Testis (tissue), 3 donors: Measurements from ENCODE around the gene KIFC3. TPM values are rescaled to one million over a fixed set of nuclear protein-coding genes. Genes with fewer than 3 reads are reported as not detected.

Experiments used
- DNase-seq: peaks from one replicate; pipeline ENCODE4 v3.0.0-alpha.2; 2019
- H3K27ac ChIP-seq, 2 donors: fragments of 200-600 bp; sonication (generic); one replicate each; pipeline ENCODE4 v1.5.1; 2019
- H3K27me3 ChIP-seq: fragments of 200-600 bp; sonication (generic); one replicate; pipeline ENCODE4 v1.5.1; 2019
- H3K36me3 ChIP-seq: fragments of 200-600 bp; sonication (generic); one replicate; pipeline ENCODE4 v1.5.1; 2017; ENCODE audit warnings: low read depth; ENCODE audit errors: missing control alignments
- H3K4me1 ChIP-seq: fragments of 200-600 bp; sonication (generic); one replicate; pipeline ENCODE4 v1.5.1; 2019
- H3K4me3 ChIP-seq, 2 donors: fragments of 200-600 bp; sonication (generic); one replicate each; pipeline ENCODE4 v1.5.1; 2017 to 2019
- H3K9me3 ChIP-seq: fragments of 200-600 bp; sonication (generic); one replicate; pipeline ENCODE4 v1.5.1; 2017
- POLR2A ChIP-seq: fragments of 450-650 bp; IDR thresholded peaks from one replicate; pipeline ENCODE4 v1.6.1; 2017; ENCODE audit warnings: antibody characterized with exemption, mild to moderate bottlenecking, moderate library complexity
- WGBS, 2 donors: methylation state at CpG; one replicate each; pipeline ENCODE4 v1.1.5; 2018; 5-methylcytosine and 5-hydroxymethylcytosine counted together
- intact Hi-C: fragments of 100-400 bp; cut with DNase I; formaldehyde crosslinking; loops from one replicate; pipeline ENCODE4 v1.15.1; 2023; ENCODE audit warnings: low total_unique reads
- polyA plus RNA-seq: library from polyadenylated mRNA; stranded (reverse); fragments of 350-450 nt; fragmentation: Illumina TruSeq; extraction: RNeasy Lipid Tissue Mini Kit (QIAGEN cat#74804); gene quantifications from one replicate; pipeline ENCODE4 v1.2.3, GENCODE V29; 2014; ENCODE audit warnings: low read depth, low replicate concordance; ENCODE audit not compliant: insufficient read depth
- total RNA-seq, 2 donors: library from RNA; depleted of rRNA; stranded (reverse); fragments of >200 nt; gene quantifications; one replicate each; pipeline ENCODE4 v1.2.3, GENCODE V29; 2016
- TF ChIP-seq, protein P1 (sequence below), 3 experiments: fragments of 450-650 bp in 2 of 3; fragments of 200-600 bp in 1 of 3; sonication (generic) in 1 of 3; IDR thresholded peaks; one replicate each; pipeline ENCODE4 v1.5.1; 2016 to 2019; ENCODE audit warnings: antibody characterized with exemption in 3 of 3, mild to moderate bottlenecking in 2 of 3, moderate library complexity in 1 of 3

Gene KIFC3
- total and polyA plus RNA-seq, 3 donors from 2014 or later, result 105 to 185 (median 137) TPM

DNA sequence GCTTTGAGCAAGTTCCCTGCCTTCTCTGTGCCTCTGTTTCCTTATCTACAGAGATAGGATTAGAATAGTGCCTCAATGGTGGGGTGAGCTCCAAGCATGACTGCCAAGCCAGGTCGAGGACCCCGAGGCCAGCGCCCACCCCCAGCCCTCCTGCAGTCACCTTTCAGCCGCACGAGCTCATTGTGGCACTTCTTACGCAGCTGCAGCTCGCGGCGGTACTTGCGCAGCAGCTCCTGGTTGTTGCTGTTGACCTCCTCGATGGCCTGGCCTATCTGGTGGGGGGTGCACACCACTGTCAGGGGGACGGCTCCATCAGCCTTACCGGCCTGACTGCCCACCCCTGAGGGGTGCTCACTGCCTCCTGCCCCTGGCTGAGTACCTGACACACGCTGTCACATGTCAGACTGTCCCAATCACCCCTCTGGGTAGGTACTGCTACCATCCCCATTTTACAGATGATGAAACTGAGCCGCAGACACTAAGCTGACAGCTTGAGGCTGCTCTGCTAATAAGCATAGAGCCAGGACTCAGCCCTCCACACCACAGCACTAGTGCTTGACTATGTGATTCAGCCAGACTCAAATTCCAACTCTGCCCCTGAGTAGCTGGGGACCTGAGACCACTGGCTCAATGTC is 35.5 kb downstream of the KIFC3 start:
- TF ChIP-seq, protein P1, sequence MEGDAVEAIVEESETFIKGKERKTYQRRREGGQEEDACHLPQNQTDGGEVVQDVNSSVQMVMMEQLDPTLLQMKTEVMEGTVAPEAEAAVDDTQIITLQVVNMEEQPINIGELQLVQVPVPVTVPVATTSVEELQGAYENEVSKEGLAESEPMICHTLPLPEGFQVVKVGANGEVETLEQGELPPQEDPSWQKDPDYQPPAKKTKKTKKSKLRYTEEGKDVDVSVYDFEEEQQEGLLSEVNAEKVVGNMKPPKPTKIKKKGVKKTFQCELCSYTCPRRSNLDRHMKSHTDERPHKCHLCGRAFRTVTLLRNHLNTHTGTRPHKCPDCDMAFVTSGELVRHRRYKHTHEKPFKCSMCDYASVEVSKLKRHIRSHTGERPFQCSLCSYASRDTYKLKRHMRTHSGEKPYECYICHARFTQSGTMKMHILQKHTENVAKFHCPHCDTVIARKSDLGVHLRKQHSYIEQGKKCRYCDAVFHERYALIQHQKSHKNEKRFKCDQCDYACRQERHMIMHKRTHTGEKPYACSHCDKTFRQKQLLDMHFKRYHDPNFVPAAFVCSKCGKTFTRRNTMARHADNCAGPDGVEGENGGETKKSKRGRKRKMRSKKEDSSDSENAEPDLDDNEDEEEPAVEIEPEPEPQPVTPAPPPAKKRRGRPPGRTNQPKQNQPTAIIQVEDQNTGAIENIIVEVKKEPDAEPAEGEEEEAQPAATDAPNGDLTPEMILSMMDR (IDR thresholded peaks at IDR 0.05), result no peak
- no peak for TF ChIP-seq POLR2A
- DNase-seq, result no peak
- Histone ChIP-seq H3K9me3 (no peaks in the 10 kb centered on the region), H3K27me3 (no peaks in the 10 kb centered on the region), H3K36me3 (no peaks in the 10 kb centered on the region), H3K4me3 (no peak overlapping the region), H3K27ac (no peak overlapping the region), H3K4me1 (no peaks in the 10 kb centered on the region)
- intact Hi-C loops, result no loop called here
- 95 to 98% methylated on average over 13 to 15 of the region's 15 CpGs for WGBS, 2 donors

DNA sequence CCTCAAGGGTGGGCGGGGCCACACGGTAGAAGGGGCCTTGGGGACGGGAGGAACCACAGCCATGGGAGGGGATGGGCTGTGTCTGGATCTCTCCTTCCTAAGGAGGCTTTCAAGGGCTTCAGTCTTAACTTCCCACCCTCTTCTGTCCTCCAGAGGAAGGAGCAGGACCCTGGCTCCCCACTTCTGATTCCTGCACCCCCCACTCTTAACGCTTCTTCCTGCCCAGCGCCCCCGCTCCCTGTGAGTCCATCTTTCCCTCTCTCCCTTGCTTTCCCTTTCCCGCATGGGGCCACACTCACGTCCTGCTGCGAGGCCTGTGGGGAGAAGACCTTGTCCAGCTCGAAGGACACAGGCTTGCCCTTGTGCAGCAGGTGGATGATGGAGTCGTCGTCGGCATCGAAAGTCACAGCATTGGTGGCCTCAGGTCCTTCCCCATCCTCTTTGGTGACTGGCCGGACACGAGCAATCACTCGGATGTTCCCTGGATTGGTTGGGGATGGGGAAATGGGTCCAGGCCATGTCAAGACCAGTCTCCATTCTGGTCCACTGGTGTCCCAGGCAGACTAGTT is 37.0 kb downstream of the KIFC3 start:
- intact Hi-C loops, result no loop called here
- Histone ChIP-seq H3K36me3 (no peaks in the 10 kb centered on the region), H3K9me3 (no peaks in the 10 kb centered on the region), H3K4me1 (no peaks in the 10 kb centered on the region), H3K27ac (no peak overlapping the region), H3K27me3 (no peaks in the 10 kb centered on the region), H3K4me3 (no peak overlapping the region)
- no peak for TF ChIP-seq POLR2A
- TF ChIP-seq, protein P1 (IDR thresholded peaks at IDR 0.05), result no peak
- 79 to 91% methylated on average over 14 to 17 of the region's 17 CpGs for WGBS, 2 donors
- no peak for DNase-seq

DNA sequence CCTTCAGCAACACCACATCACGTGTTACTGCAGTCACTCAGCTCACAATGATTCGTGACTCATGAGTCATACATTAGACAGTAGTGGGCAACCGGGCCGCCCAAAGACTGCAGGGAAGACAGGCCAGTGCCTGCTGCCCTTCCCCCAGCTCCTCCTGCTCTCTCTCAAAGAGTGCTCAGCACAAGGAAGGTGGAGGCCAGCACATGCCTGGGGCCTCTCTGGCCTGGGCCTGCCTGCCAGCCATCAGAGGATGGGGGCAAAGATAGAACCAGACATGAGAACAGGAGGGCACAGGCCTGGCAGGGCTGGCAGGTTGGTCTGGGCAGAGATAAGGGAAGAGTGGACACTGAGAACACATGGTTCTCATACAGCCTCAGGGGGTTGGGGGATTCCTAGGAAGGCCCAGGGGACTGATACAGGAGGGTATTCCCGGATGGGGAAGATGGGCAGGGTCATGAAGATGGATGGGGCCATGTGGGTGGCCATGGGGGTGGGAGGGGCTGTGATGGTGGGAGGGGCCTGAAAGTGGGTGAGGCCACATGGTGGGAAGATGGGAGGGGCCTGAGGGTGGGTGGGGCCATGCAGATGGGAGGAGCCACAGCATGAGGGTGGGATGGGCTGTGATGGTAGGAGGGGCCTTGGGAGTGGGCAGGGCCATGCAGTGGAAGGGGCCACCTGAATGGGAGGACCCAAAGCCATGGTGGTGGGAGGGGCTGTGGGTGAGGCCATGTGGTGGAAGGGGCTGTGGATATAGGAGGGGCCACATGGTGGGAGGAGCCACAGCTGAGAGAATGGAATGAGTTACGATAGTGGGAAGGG is 37.7 kb downstream of the KIFC3 start:
- no peaks in the 10 kb centered on the region for H3K9me3 ChIP-seq
- TF ChIP-seq, protein P1 (IDR thresholded peaks at IDR 0.05), result no peak
- no peak for TF ChIP-seq POLR2A
- H3K27me3 ChIP-seq, result no peaks in the 10 kb centered on the region
- no peaks in the 10 kb centered on the region for H3K36me3 ChIP-seq
- no peaks in the 10 kb centered on the region for H3K4me1 ChIP-seq
- H3K4me3 ChIP-seq, result no peak overlapping the region
- intact Hi-C loops, result loop anchor here (5.0 kb wide), 1 partner anchor 98 kb away; no protein-coding TSS in a partner anchor
- WGBS, 2 donors, result 77 to 80% methylated on average over 6 of the region's 6 CpGs
- DNase-seq, result peak; percentile 46
- H3K27ac ChIP-seq, result no peak overlapping the region

DNA sequence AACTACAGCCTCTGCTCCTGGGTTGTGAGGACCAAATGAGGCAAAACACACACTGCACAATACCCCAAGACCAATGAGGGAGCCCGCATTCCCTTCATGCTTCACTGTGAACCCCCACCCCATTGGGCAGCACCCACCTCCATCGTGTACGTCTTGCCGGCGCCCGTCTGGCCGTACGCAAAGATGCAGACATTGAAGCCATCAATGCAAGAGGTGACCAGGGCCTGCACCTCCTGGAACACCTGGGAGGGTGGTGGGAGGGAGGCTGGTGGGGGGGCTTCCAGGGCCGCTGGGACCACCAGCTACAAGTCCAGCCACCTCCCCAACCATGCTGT is 38.3 kb downstream of the KIFC3 start:
- intact Hi-C loops, result loop anchor here (5.0 kb wide), 1 partner anchor 98 kb away; no protein-coding TSS in a partner anchor
- no peaks in the 10 kb centered on the region for H3K36me3 ChIP-seq
- DNase-seq, result no peak
- no peaks in the 10 kb centered on the region for H3K4me1 ChIP-seq
- TF ChIP-seq POLR2A, result no peak
- TF ChIP-seq, protein P1 (IDR thresholded peaks at IDR 0.05), result no peak
- H3K9me3 ChIP-seq, result no peaks in the 10 kb centered on the region
- no peak overlapping the region for H3K4me3 ChIP-seq
- no peaks in the 10 kb centered on the region for H3K27me3 ChIP-seq
- H3K27ac ChIP-seq, result no peak overlapping the region
- 96% methylated on average over 9 of the region's 9 CpGs; no CpG with 5 or more reads in 1 of the 2 donors for WGBS, 2 donors
